K562 treated with DMSO at 1 percent for 12 hours (cell line): ENCODE measurements around the gene TCTN3. TPM values are rescaled to one million over a fixed set of nuclear protein-coding genes. Genes with fewer than 3 reads are reported as not detected.

Experiments used
- total RNA-seq: library from RNA; unstranded; fragments of 300-600 nt; gene quantifications from 2 replicates; pipeline ENCODE4 v1.2.3, GENCODE V29; 2022; ENCODE audit not compliant: insufficient read depth

TCTN3 gene, protein sequence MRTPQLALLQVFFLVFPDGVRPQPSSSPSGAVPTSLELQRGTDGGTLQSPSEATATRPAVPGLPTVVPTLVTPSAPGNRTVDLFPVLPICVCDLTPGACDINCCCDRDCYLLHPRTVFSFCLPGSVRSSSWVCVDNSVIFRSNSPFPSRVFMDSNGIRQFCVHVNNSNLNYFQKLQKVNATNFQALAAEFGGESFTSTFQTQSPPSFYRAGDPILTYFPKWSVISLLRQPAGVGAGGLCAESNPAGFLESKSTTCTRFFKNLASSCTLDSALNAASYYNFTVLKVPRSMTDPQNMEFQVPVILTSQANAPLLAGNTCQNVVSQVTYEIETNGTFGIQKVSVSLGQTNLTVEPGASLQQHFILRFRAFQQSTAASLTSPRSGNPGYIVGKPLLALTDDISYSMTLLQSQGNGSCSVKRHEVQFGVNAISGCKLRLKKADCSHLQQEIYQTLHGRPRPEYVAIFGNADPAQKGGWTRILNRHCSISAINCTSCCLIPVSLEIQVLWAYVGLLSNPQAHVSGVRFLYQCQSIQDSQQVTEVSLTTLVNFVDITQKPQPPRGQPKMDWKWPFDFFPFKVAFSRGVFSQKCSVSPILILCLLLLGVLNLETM
- total RNA-seq: 7.4 and 13.1 TPM in 2 replicates

DNA sequence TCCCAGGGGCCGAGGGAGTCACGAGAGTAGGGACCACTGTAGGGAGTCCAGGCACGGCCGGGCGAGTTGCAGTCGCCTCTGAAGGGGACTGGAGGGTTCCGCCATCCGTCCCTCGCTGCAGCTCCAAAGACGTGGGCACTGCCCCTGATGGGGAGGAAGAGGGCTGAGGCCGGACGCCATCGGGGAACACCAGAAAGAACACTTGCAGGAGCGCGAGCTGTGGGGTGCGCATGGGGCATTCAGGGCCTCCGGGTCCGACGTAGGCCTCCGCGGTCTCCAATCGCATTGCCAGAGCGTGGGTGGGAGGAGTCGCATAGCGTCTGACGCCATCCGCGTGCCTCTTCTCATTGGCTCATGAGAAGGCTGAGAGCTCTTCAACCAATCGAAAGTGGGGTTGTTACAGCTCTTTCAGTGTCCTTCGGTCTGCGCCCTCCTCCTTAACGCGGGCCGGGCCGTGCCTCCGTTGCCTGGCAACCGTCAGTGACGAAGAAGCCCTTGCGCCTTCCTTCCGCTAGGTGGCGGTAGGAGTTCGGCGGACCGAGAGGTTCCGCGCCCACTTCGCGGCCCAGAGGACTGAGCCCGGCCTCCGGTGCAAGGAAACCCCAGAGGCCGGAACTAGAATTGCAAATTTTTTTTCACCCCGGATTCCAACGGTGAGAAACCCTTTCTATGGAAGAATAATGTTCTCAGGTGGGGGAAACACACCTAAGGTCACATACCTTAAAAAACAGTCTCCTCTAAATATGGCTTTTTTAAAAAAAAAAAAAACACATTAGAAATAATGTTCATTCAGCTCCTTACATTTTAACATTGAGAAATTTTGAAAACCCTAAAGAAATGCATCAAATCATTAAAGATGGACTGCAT lies at the start of gene TCTN3:
Gene TCTN3, minus strand, starts transcription at position 260 of the 867 bp plus-strand sequence. Its CDS starts 28 bp downstream, at position 232.

DNA sequence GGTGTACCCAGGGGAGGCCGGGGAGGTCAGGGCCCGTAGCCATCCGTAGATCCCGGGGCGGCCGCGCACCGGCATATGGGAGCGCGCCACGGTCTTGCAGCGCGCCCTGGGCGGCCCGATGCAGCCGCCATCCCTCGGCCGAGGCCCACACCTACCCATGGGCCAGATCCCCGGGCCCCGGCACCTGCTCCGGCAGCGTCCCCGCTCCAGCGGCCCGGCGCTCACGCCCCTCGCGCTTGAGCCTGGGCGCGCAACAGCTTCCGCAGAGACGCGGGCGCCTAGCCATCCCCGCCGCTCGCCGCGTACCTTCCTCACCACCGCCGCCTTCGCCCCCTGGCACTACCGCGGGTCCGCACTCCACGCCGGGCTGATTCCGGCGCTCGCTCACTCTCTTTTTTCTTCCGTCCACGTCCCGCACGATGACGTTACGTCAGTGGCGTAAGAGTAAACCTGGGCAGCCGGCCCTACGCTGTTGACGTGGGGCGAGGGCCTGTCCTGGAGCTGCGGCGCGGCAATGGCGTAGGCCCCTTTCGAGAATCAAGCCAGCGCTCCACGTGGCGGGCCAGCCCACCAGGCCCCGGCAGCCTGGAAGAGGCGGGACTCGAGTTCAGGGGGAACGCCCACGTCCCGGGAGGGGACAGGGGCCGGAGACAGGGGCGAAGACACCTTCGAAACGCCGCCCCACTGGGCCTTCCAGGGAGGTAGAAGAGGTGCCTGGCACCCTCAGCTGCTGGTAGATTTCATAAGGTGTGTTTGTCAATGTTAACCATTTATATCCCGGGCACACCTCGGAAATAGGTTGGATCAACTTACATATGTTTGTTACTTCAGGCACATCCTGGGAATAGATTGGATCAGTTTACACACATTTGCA lies 37.2 kb downstream of the TCTN3 start, which contains the start of gene ALDH18A1:
Gene ALDH18A1, minus strand, starts transcription at position 421 of the 874 bp plus-strand sequence. CDS start 3,334 bp downstream, outside the sequence.

Other genes with a start within 250 kb of the TCTN3 start
- 3.4 and 8.1 TPM in 2 replicates for gene SORBS1, start 132.6 kb downstream of the TCTN3 start, total RNA-seq
- gene ALDH18A1, start 37.2 kb downstream of the TCTN3 start, total RNA-seq: 12.8 and 27.1 TPM in 2 replicates
- gene ENTPD1, start 62.2 kb upstream of the TCTN3 start, total RNA-seq: 0.83 and 2.0 TPM in 2 replicates
- gene CC2D2B, start 214.0 kb upstream of the TCTN3 start, total RNA-seq: not detected in 2 replicates